Measurements from ENCODE around the gene SERPINC1.
"Not testable (repeated sequence)": the region's sequence is repeated elsewhere in the genome, so short reads cannot be mapped to it uniquely, and the experiment has no call there.

- TF ChIP-seq CTCF (IDR thresholded peaks at IDR 0.05; ENCODE audit: poor library complexity, severe bottlenecking); MXI1 (conservative IDR thresholded peaks at IDR 0.05; ENCODE audit: poor library complexity, severe bottlenecking); SMC3 (conservative IDR thresholded peaks at IDR 0.05; ENCODE audit: poor library complexity); REST (IDR thresholded peaks at IDR 0.05; ENCODE audit: borderline replicate concordance); EP300 (conservative IDR thresholded peaks at IDR 0.05; ENCODE audit: poor library complexity, severe bottlenecking); TAF1 (IDR thresholded peaks at IDR 0.05; ENCODE audit: low read depth): not testable (repeated sequence)
Observed at GRCh38 chr1:173862146-173862768, 54.9 kb downstream of the SERPINC1 start.
